B cell (primary cell): ENCODE measurements around the gene MOB2. TPM values are rescaled to one million over a fixed set of nuclear protein-coding genes. Genes with fewer than 3 reads are reported as not detected.

Experiments used
- ATAC-seq: fragments of 200-7000 bp; cut with Tn5 transposase; one replicate; pipeline ENCODE4 v1.10.0; 2021; ENCODE audit warnings: low read depth, mild to moderate bottlenecking, moderate number of reproducible peaks, moderate library complexity
- CTCF ChIA-PET: fragments of 350-600 bp; sonication (Branson Sonifier 250); formaldehyde crosslinking; loops from one replicate; lab custom pipeline; 2021; ENCODE audit warnings: antibody characterized with exemption, inconsistent platforms; lab: Charles Lee
- POLR2A ChIA-PET: fragments of 350-600 bp; sonication (Branson Sonifier 250); formaldehyde crosslinking; loops from one replicate; lab custom pipeline; 2021; ENCODE audit warnings: antibody characterized with exemption; lab: Charles Lee
- DNase-seq: peaks from one replicate; pipeline ENCODE4 v3.0.0; 2013
- H2AFZ ChIP-seq: 2 replicates; pipeline ENCODE4 v1.6.1; 2012; ENCODE audit warnings: mild to moderate bottlenecking, low read depth, low read length; ENCODE audit not compliant: insufficient read depth, poor library complexity, severe bottlenecking
- H3K27ac ChIP-seq, 2 donors: 1 replicate in 1 of 2; 2 replicates in 1 of 2; pipeline ENCODE4 v1.5.1; 2012 to 2013; ENCODE audit warnings: low read length in 2 of 2, mild to moderate bottlenecking in 2 of 2, moderate library complexity in 1 of 2
- H3K27me3 ChIP-seq, 4 experiments: fragments of 200-600 bp in 1 of 4; sonication (generic) in 1 of 4; replicated peaks in 1 of 4; 1 replicate in 2 of 4; 2 replicates in 2 of 4; pipeline versions ENCODE4 v1.6.1 to v1.7.0; 2013 to 2016; ENCODE audit warnings: low read length in 3 of 4, mild to moderate bottlenecking in 2 of 4, mixed read lengths in 1 of 4, moderate library complexity in 1 of 4; ENCODE audit not compliant: insufficient read depth in 4 of 4, control insufficient read depth in 3 of 4; ENCODE audit errors: control extremely low read depth in 1 of 4
- H3K36me3 ChIP-seq, 2 experiments: replicated peaks in 1 of 2; 1 replicate in 1 of 2; 2 replicates in 1 of 2; pipeline versions ENCODE4 v1.6.1 to v1.7.1; 2013; ENCODE audit warnings: low read length in 1 of 2; ENCODE audit not compliant: insufficient read depth in 2 of 2, control insufficient read depth in 1 of 2; ENCODE audit errors: control extremely low read depth in 1 of 2, extremely low read depth in 1 of 2
- H3K4me1 ChIP-seq, 2 donors: fragments of 200-600 bp in 1 of 2; sonication (generic) in 1 of 2; 1 replicate in 1 of 2; 2 replicates in 1 of 2; pipeline versions ENCODE4 v1.5.1 to v1.6.1; 2013 to 2017; ENCODE audit warnings: low read length in 2 of 2; ENCODE audit not compliant: control insufficient read depth in 2 of 2, insufficient read depth in 2 of 2
- H3K4me2 ChIP-seq: replicated peaks from 2 replicates; pipeline ENCODE3; 2012; ENCODE audit warnings: mild to moderate bottlenecking, low read depth, low read length; ENCODE audit not compliant: poor library complexity, severe bottlenecking
- H3K4me3 ChIP-seq, 5 experiments: fragments of 200-600 bp in 1 of 5; sonication (generic) in 1 of 5; 1 replicate in 3 of 5; 2 replicates in 2 of 5; pipeline versions ENCODE4 v1.5.1 to v1.7.0; 2011 to 2016; ENCODE audit warnings: low read length in 4 of 5, mild to moderate bottlenecking in 4 of 5, low read depth in 2 of 5, control low read depth in 1 of 5, moderate library complexity in 1 of 5; ENCODE audit not compliant: insufficient read depth in 1 of 5; ENCODE audit errors: control extremely low read depth in 1 of 5, extremely low read depth in 1 of 5
- H3K79me2 ChIP-seq: fragments of 200-600 bp; sonication (generic); one replicate; pipeline ENCODE4 v1.6.0; 2016; ENCODE audit warnings: low read length; ENCODE audit not compliant: control insufficient read depth, insufficient read depth
- H3K9ac ChIP-seq: fragments of 200-600 bp; sonication (generic); 2 replicates; pipeline ENCODE4 v1.6.1; 2017; ENCODE audit warnings: mild to moderate bottlenecking, low read length, moderate library complexity
- H3K9me3 ChIP-seq, 3 donors: one replicate each; pipeline versions ENCODE4 v1.6.1 to v1.7.1; 2013; ENCODE audit warnings: low read length in 2 of 3; ENCODE audit not compliant: control insufficient read depth in 2 of 3, insufficient read depth in 1 of 3; ENCODE audit errors: control extremely low read depth in 1 of 3
- H4K20me1 ChIP-seq: 2 replicates; pipeline ENCODE4 v1.6.0; 2012; ENCODE audit warnings: mild to moderate bottlenecking, low read length; ENCODE audit not compliant: insufficient read depth, control insufficient read depth, poor library complexity, severe bottlenecking
- H3K27ac Mint-ChIP-seq: one replicate; pipeline ENCODE4 v1.8.0; 2021; ENCODE audit warnings: mixed read lengths
- H3K27me3 Mint-ChIP-seq: one replicate; pipeline ENCODE4 v1.8.0; 2021; ENCODE audit warnings: mixed read lengths
- H3K4me1 Mint-ChIP-seq: one replicate; pipeline ENCODE4 v1.8.0; 2021; ENCODE audit warnings: mixed read lengths
- H3K4me3 Mint-ChIP-seq: one replicate; pipeline ENCODE4 v1.8.0; 2021; ENCODE audit warnings: mixed read lengths
- H3K9me3 Mint-ChIP-seq: one replicate; pipeline ENCODE4 v1.8.0; 2022; ENCODE audit warnings: mixed read lengths; ENCODE audit not compliant: insufficient read depth
- CTCF ChIP-seq: fragments of 200-600 bp; IDR thresholded peaks from one replicate; pipeline ENCODE4 v1.8.0; 2022; ENCODE audit warnings: antibody characterized with exemption, mild to moderate bottlenecking
- EZH2 ChIP-seq: IDR thresholded peaks from 2 replicates; pipeline ENCODE4 v1.6.1; 2012; ENCODE audit warnings: borderline replicate concordance, low read depth, mild to moderate bottlenecking, moderate library complexity, low read length; ENCODE audit not compliant: insufficient read depth, poor library complexity, severe bottlenecking
- WGBS: methylation state at CpG from one replicate; pipeline ENCODE4 v1.1.5; 2013; ENCODE audit warnings: missing lambda C conversion rate; ENCODE audit not compliant: insufficient coverage; 5-methylcytosine and 5-hydroxymethylcytosine counted together
- intact Hi-C: fragments of 100-400 bp; cut with micrococcal nuclease; formaldehyde crosslinking; loops from one replicate; pipeline ENCODE4 v1.10.0; 2022
- polyA plus RNA-seq: library from polyadenylated mRNA; depleted of rRNA; stranded (reverse); fragments of >200 nt; gene quantifications from 2 replicates; pipeline ENCODE4 v1.2.3, GENCODE V29; 2012
- total RNA-seq, 2 donors: library from RNA; stranded (reverse); fragments of 120-200 nt in 1 of 2; gene quantifications; 1 replicate in 1 of 2; 2 replicates in 1 of 2; pipeline versions ENCODE4 v1.2.3 to v1.2.4, GENCODE V29; 2013 to 2022

MOB2 gene
- total and polyA plus RNA-seq, 2 donors (not counting 1 experiment from before 2014, with no cell fraction given): 55.7 to 57.6 TPM

GRCh38 chr11:1500466-1501420 lies 14.2 kb upstream of the MOB2 start:
- DNase-seq (no peak), ATAC-seq (no peak)
- Histone ChIP-seq H3K27ac (no peak overlapping the region), H3K36me3 (peaks cover 0 to 10% of the 10 kb centered on the region in 2 experiments), H3K4me2 (no peak overlapping the region), H2AFZ (no peak overlapping the region), H3K27me3 (no peaks in the 10 kb centered on the region), H4K20me1 (peaks cover 98% of the 10 kb centered on the region), H3K9me3 (peaks cover 0 to 13% (median 0%) of the 10 kb centered on the region in 3 donors), H3K4me1 (peaks cover 0 to 3% of the 10 kb centered on the region in 2 donors), H3K79me2 (peaks cover 98% of the 10 kb centered on the region), H3K4me3 (no peak overlapping the region), H3K9ac (no peak overlapping the region)
- intact Hi-C loops: no loop called here
- H3K4me3 Mint-ChIP-seq: no peak overlapping the region
- no peak overlapping the region for H3K27ac Mint-ChIP-seq
- 94% methylated on average over 26 of the region's 28 CpGs for WGBS
- peaks cover 37% of the 10 kb centered on the region for H3K4me1 Mint-ChIP-seq
- CTCF ChIA-PET: no interaction called here
- no peaks in the 10 kb centered on the region for H3K27me3 Mint-ChIP-seq
- H3K9me3 Mint-ChIP-seq: peaks cover 1% of the 10 kb centered on the region
- POLR2A ChIA-PET: no interaction called here
- TF ChIP-seq CTCF: no peak
- TF ChIP-seq EZH2: no peak

- Histone ChIP-seq H4K20me1 (peaks cover 96% of the 10 kb centered on the region), H2AFZ (no peak overlapping the region), H3K79me2 (peaks cover 98% of the 10 kb centered on the region), H3K27ac (no peak overlapping the region), H3K9me3 (peaks cover 0 to 13% (median 0%) of the 10 kb centered on the region in 3 donors), H3K36me3 (peaks cover 0 to 10% of the 10 kb centered on the region in 2 experiments), H3K27me3 (no peaks in the 10 kb centered on the region), H3K4me1 (peaks cover 0 to 3% of the 10 kb centered on the region in 2 donors), H3K9ac (no peak overlapping the region), H3K4me3 (no peak overlapping the region), H3K4me2 (no peak overlapping the region)
- ChIA-PET CTCF (interaction anchor here (2.0 kb wide), 1 partner anchor 16 kb away, joined by 7 read pairs; no protein-coding TSS in a partner anchor), POLR2A (no interaction called here)
- peaks cover 37% of the 10 kb centered on the region for H3K4me1 Mint-ChIP-seq
- no peak for DNase-seq
- no peak for ATAC-seq
- H3K9me3 Mint-ChIP-seq: peaks cover 3% of the 10 kb centered on the region
- WGBS: 92% methylated on average over 14 of the region's 14 CpGs
- TF ChIP-seq EZH2 (no peak), CTCF (no peak)
- no peak overlapping the region for H3K27ac Mint-ChIP-seq
- intact Hi-C loops: no loop called here
- no peaks in the 10 kb centered on the region for H3K27me3 Mint-ChIP-seq
- H3K4me3 Mint-ChIP-seq: no peak overlapping the region
These were observed 13.3 kb upstream of the MOB2 start for GRCh38 chr11:1499899-1500298.
